HG03159 (cell line): ENCODE measurements around the gene SLC4A4.
"Not testable (repeated sequence)": the region's sequence is repeated elsewhere in the genome, so short reads cannot be mapped to it uniquely, and the experiment has no call there.

Experiments
- ATAC-seq: cut with Tn5 transposase; IDR thresholded peaks from one replicate; pipeline ENCODE4 v1.9.1; 2021; ENCODE audit warnings: mild to moderate bottlenecking, moderate library complexity; ENCODE audit not compliant: unreplicated experiment

The SLC4A4 gene

DNA sequence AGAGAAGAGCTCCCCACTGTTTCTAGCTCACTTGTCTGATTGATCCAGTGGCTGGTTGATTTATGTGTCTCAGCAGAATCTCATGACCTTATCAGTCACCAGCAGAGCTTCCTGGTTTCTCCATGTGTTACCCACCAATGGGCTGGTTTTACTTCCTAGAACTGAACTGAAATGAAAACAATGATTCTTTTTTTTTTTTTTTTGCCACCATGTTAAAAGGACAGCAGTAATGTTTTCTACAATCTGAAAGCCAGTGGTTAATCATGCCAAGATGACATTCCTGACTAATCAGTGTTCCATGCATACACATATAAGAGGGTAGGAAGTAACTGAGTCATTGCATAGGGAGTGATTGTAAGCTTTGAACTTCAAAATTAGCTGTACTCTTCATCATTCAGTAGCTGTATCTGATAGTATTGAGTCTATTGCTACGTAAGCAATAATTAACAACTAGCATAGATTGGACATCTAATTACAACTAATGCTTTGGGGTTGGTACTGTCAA lies 67.7 kb downstream of the SLC4A4 start:
- no peak for ATAC-seq

DNA sequence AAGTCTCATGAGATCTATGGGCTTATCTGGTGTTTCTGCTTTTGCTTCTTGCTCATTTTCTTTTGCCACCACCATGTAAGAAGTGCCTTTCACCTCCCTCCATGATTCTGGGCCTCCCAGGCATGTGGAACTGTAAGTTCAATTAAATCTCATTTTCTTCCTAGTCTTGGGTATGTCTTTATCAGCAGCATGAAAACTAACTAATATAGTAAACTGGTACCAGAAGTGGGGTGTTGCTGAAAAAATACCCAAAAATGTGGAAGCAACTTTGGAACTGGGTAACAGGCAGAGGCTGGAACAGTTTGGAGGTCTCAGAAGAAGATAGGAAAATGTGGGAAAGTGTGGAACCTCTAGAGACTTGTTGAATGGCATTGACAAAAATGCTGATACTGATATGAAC lies 70.1 kb downstream of the SLC4A4 start:
- ATAC-seq = not testable (repeated sequence)

GRCh38 chr4:71411981-71412380 lies 73.2 kb downstream of the SLC4A4 start:
- no peak for ATAC-seq

DNA sequence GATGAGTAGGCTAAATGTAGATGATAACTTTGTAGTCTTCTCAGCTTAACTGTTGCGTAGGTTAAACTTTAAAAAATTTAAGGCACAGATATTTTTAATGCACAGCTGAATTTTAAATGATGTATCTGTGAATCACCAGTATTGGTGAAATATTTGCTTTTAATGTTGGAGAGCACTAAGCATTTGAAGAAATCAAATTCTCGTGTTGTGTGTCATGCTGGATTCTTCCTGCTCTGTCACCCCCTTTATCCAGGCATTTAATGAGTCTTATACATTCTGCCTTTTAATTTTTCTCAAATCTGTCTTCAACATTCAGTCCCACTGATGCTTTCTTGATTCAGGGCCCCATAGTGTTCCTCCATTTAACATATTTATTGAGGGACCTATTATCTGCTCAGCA lies 76.7 kb downstream of the SLC4A4 start:
- no peak for ATAC-seq

- ATAC-seq = no peak
Observed at GRCh38 chr4:71417150-71417549, 78.3 kb downstream of the SLC4A4 start.

DNA sequence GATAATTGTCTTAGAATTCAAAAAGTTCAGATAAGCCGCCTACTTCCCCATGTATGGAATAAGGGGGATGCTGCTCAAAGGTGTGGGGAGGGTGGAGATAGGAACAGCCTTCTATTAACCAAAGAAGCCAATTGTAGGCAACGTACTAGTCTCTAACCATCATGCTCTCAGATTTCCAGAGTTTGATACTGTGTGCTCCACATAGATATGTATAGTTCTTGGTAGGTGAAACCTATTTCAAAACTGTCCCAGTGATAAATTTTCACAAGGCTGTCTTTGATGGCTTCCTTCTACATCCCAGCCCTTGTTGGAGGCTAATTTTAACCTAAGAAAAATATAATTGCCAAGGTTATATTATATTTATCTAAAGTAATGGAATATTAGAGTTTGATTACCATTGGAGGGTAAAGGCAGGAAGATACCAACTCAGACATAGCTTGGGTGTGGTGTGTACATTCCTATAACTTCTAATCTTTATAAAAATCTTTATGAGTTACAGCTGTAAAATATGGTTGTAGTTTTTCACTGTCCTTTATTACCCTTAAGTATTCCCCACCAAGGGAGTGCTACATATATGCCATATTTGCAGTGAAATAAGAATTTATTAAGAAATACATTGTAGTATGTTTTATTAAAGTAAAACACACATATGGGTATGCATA lies 87.7 kb downstream of the SLC4A4 start:
- no peak for ATAC-seq

DNA sequence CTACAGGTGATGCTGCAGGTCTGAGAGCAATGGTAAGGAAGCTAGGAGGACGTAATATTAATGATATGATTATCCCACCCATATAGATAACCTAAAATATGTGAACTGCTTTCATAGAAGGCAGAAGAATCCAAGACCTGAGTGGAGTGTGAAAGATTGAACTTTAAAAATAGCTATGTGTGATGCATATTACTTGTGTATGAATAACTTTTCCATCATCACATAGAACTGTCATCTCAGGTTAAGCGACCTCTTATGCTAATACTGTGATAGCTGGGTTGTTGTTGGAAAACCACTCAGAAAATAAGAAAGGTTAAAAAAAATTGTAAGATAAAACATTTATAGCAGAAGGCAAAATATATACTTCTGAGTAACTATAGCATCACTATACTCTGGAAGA lies 90.3 kb downstream of the SLC4A4 start:
- no peak for ATAC-seq

DNA sequence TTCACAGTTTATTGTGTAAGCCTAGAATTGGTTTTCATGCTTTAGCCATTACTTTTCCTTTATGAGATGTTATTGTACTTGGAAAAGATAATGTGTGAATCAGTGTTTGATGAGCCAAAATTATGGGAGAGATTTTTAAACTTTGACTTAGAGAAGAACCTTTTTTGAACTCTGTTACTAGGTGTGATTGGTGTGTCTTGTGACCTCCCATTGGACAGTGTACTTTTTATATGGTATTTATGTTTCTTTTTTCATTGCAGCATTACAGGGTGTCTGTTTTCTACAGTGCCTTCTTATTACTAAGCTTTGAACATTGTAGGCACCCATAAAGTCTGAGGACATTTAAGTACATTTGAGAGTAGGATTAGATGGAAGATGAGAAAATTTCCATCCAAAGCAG lies 91.1 kb downstream of the SLC4A4 start:
- no peak for ATAC-seq

DNA sequence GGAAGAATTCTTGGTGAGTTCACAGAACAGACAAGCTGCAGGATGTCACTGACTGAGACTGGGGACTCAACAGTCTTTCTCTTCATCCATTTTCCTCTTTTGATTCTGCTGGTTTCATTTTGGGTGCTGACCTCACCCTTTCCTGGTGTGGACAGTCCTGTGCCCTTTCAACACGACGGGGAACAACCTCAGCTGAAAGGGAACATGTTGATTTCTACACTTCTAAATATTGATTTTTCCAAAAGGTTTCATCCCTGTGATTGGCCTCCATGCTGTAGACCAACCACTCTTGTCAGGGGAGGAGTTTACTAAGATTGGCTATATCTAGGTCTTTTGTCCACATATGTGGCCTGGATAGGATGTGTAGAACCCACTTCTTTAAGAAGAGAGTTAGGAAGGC lies 91.8 kb downstream of the SLC4A4 start:
- ATAC-seq = no peak

DNA sequence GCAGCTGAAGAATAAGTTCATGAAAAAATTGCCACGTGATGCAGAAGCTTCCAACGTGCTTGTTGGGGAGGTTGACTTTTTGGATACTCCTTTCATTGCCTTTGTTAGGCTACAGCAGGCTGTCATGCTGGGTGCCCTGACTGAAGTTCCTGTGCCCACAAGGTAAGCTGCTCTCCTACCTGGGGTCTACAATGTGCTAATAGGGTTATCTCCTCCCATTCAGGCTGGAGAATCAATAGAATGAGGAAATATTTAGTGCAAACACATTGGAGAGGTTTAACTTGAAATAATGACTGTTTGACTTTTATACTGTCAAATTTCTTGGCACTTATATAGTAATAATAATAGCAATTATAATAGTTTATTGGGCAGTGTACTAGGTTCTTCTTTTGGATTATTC lies 101.8 kb downstream of the SLC4A4 start:
- ATAC-seq = no peak

GRCh38 chr4:71441186-71442169 lies 102.7 kb downstream of the SLC4A4 start:
- no peak for ATAC-seq

GRCh38 chr4:71442336-71442735 lies 103.5 kb downstream of the SLC4A4 start:
- no peak for ATAC-seq

- no peak for ATAC-seq
Observed at GRCh38 chr4:71444395-71444794, 105.6 kb downstream of the SLC4A4 start.

GRCh38 chr4:71445811-71446210 lies 107.0 kb downstream of the SLC4A4 start:
- ATAC-seq = no peak

DNA sequence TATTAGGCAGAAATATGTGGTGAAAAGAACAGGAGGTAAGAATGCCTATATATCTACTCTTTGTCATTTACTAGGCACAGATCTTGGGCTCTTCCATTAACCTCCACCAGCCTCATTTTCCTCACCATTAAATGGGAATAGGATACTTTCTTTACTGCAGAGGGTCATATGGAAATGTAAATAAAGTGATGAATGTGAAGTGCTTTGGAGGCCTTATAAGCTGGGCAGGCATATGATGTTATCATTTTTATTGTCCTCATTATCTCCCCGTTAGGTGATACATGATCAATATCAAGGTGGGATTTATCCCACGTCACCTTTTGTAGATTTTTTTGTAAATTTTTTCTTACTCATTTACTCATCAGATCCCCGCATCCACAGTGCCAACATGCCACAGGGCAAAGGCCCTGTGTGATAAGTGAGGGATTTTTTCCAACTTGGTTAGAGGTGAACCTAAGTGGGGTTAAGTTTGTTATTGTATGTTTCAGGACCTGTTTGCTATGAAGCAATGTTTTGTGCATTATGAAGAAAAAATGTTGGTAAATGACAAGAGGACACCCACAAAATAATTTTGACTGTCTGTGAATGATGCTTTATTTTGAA lies 107.8 kb downstream of the SLC4A4 start:
- no peak for ATAC-seq

DNA sequence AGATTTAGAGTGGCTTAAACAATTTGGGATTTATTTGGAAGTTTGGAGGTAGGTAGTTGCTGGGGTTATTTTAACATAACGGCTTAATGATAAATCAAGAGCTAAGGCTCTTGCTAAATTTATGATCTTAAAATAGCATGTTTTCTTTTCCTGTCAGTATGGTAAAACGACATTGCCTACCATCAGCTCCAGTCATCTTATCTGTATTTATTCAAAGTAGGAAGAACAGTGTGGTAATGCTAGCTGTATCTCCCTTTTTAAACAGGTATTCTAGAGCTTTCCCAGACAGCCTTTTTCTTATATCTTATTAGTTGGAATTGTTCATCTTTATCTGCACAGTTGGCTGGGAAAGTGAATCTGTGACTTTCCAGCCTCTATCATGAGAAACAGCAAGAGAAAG lies 110.2 kb downstream of the SLC4A4 start:
- ATAC-seq = no peak

DNA sequence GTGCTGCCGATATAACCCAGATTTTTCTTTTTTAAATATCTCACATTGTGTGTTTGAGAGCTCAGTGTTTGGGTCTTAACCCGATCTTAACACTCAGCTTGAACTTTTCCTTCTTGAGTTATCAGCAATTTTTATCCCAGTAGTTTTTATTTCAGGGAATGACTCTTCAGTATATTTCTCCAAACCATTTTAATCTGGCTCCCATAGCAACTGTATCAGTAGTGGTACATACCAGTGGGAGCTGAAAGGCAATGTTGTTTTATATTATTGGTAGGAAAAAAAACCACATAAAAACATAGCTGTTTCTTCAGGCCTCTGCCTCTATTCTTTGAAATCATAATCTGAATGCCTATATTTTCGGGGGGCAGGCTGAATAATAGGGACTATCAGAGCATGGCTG lies 111.1 kb downstream of the SLC4A4 start:
- no peak for ATAC-seq

GRCh38 chr4:71453531-71453930 lies 114.7 kb downstream of the SLC4A4 start:
- no peak for ATAC-seq

DNA sequence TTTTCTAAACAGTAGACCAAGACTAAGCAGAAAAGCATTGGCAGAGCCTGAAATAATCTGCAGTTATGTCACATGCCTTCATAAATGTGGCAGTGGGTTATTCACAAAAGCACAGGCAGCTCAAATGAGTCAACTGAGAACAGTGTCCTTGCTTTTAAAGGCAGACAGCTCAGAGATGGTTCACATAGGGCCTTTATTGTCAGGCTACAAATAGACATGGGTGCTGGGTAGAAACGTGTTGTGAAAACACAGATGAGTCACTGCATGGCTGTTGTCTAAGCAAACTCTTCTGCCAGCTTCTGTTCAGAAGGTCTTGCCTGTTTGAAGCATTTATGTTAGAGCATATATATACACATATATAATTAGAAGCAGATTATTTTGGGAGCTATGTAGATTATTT lies 118.0 kb downstream of the SLC4A4 start:
- ATAC-seq = no peak

DNA sequence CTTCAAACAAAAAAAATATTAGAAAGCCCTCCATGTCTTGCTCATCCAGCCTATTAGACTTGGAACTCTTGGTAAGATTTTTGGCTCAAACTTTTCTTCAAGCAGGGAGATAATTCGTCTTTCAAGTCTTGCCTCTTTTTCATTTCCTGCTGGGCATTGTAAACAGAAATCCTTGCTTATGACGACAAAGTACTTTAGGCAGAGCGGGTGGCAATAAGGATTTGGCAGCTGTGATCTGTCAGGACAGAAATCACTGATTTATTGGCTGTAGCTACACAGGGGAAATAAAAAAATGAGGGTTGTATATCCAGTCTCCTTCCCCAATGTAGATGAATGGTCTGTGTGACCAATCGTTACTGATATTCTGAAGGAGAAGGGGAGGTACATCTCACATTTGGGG lies 121.6 kb downstream of the SLC4A4 start:
- no peak for ATAC-seq

GRCh38 chr4:71461422-71461821 lies 122.6 kb downstream of the SLC4A4 start:
- no peak for ATAC-seq

DNA sequence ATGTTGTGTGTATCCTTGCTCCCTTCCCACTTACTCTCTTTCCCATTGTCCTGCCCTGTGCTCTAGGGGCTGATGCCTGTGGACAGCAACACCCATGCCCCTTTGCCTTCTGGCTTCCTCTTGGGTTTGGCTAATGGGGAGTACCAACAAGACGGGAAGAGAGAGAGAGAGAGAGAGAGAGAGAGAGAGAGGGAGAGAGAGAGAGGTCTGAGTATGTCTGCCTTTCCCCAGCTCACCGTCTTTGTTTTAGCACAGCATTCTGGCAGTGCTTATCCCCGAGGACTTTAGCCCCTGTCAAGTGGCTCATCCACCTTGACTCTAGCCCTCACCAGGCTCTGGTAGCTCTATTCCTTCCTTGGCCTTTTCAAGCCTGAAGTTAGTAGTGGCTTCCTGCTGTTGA lies 128.0 kb downstream of the SLC4A4 start:
- ATAC-seq = no peak
